ENCODE results near the gene DAP.
A peak's percentile ranks its signal among the peaks of the same experiment; 100 is the strongest.

The DAP gene

GRCh38 chr5:10701567-10702039 is 59.4 kb downstream of the DAP start:
- no peak overlapping the region for H3K4me3 ChIP-seq (ENCODE audit: low read length)
- peak; percentile 60 for TF ChIP-seq CTCF (IDR thresholded peaks at IDR 0.05; ENCODE audit: insufficient read depth, low read depth, low read length, missing control alignments)
- peak; percentile 44 for DNase-seq (ENCODE audit: low read depth)

- no peak for DNase-seq (ENCODE audit: low read depth)
- no peak overlapping the region for H3K4me3 ChIP-seq (ENCODE audit: low read length)
- no peak for TF ChIP-seq CTCF (IDR thresholded peaks at IDR 0.05; ENCODE audit: insufficient read depth, low read depth, low read length, missing control alignments)
Observed at GRCh38 chr5:10700516-10700915, 60.5 kb downstream of the DAP start.

GRCh38 chr5:10699987-10700386 is 61.0 kb downstream of the DAP start:
- DNase-seq (ENCODE audit: low read depth), result no peak
- no peak for TF ChIP-seq CTCF (IDR thresholded peaks at IDR 0.05; ENCODE audit: insufficient read depth, low read depth, low read length, missing control alignments)
- no peak overlapping the region for H3K4me3 ChIP-seq (ENCODE audit: low read length)

GRCh38 chr5:10699281-10699874 is 61.7 kb downstream of the DAP start:
- no peak for TF ChIP-seq CTCF (IDR thresholded peaks at IDR 0.05; ENCODE audit: insufficient read depth, low read depth, low read length, missing control alignments)
- DNase-seq (ENCODE audit: low read depth), result no peak
- no peak overlapping the region for H3K4me3 ChIP-seq (ENCODE audit: low read length)

GRCh38 chr5:10695759-10696543 is 65.1 kb downstream of the DAP start:
- H3K4me3 ChIP-seq (ENCODE audit: low read length), result no peak overlapping the region
- no peak for TF ChIP-seq CTCF (IDR thresholded peaks at IDR 0.05; ENCODE audit: insufficient read depth, low read depth, low read length, missing control alignments)
- DNase-seq (ENCODE audit: low read depth), result no peak

- no peak overlapping the region for H3K4me3 ChIP-seq (ENCODE audit: low read length)
- peak; percentile 86 for TF ChIP-seq CTCF (IDR thresholded peaks at IDR 0.05; ENCODE audit: insufficient read depth, low read depth, low read length, missing control alignments)
- peak; percentile 77 for DNase-seq (ENCODE audit: low read depth)
Observed at GRCh38 chr5:10695055-10695649, 65.9 kb downstream of the DAP start.
